ENCODE data around the gene L1CAM. TPM values are rescaled to one million over a fixed set of nuclear protein-coding genes. Genes with fewer than 3 reads are reported as not detected.

Gene L1CAM
- total and polyA plus RNA-seq, 11 donors: 0.99 to 11.0 (median 2.4) TPM

GRCh38 chrX:153848325-153848724 is 37.6 kb downstream of the L1CAM start:
- DNase-seq: no peak
- TF ChIP-seq POLR2A (IDR thresholded peaks at IDR 0.05): no peak
- no peak for TF ChIP-seq CTCF (IDR thresholded peaks at IDR 0.05)
- H3K36me3 ChIP-seq: no peaks in the 10 kb centered on the region
- intact Hi-C loops (cut with DNase I): no loop called here
- peaks cover 0 to 84% (median 0%) of the 10 kb centered on the region in 9 donors for H3K27me3 ChIP-seq
- no peak for ATAC-seq
- H3K4me1 ChIP-seq: no peaks in the 10 kb centered on the region
- WGBS, 4 donors: 54 to 60% (median 59%) methylated on average over 3 of the region's 3 CpGs
- no peaks in the 10 kb centered on the region for H3K9me3 ChIP-seq
- H3K27ac ChIP-seq: no peak overlapping the region
- no peak overlapping the region for H3K4me3 ChIP-seq

GRCh38 chrX:153845842-153846241 is 40.1 kb downstream of the L1CAM start:
- H3K9me3 ChIP-seq: no peaks in the 10 kb centered on the region
- ATAC-seq (no peak), DNase-seq (no peak)
- no peaks in the 10 kb centered on the region for H3K36me3 ChIP-seq
- no peaks in the 10 kb centered on the region for H3K4me1 ChIP-seq
- no peak overlapping the region for H3K4me3 ChIP-seq
- TF ChIP-seq CTCF (IDR thresholded peaks at IDR 0.05) (no peak), POLR2A (IDR thresholded peaks at IDR 0.05) (no peak)
- intact Hi-C loops (cut with DNase I): no loop called here
- H3K27me3 ChIP-seq: peaks cover 0 to 78% (median 0%) of the 10 kb centered on the region in 9 donors
- WGBS, 4 donors: 19 to 44% (median 25%) methylated on average over 3 of the region's 3 CpGs
- no peak overlapping the region for H3K27ac ChIP-seq

GRCh38 chrX:153845195-153845594 is 40.8 kb downstream of the L1CAM start:
- WGBS, 4 donors: 35 to 49% (median 42%) methylated on average over 6 of the region's 6 CpGs

GRCh38 chrX:153844509-153845082 is 41.4 kb downstream of the L1CAM start:
- no peak for ATAC-seq
- DNase-seq: no peak
- peaks cover 0 to 80% (median 0%) of the 10 kb centered on the region in 9 donors for H3K27me3 ChIP-seq
- no peaks in the 10 kb centered on the region for H3K9me3 ChIP-seq
- WGBS, 4 donors: 19 to 37% (median 29%) methylated on average over 6 of the region's 6 CpGs
- no peak for TF ChIP-seq CTCF (IDR thresholded peaks at IDR 0.05)
- H3K27ac ChIP-seq: no peak overlapping the region
- intact Hi-C loops (cut with DNase I): no loop called here
- H3K4me1 ChIP-seq: no peaks in the 10 kb centered on the region
- H3K4me3 ChIP-seq: no peak overlapping the region
- H3K36me3 ChIP-seq: no peaks in the 10 kb centered on the region

More at GRCh38 chrX:153845195-153845594, 40.8 kb downstream of the L1CAM start:
- H3K27me3 ChIP-seq: peaks cover 0 to 80% (median 0%) of the 10 kb centered on the region in 9 donors
- DNase-seq: no peak
- no peaks in the 10 kb centered on the region for H3K36me3 ChIP-seq
- no peak overlapping the region for H3K4me3 ChIP-seq
- H3K27ac ChIP-seq: no peak overlapping the region
- no peaks in the 10 kb centered on the region for H3K9me3 ChIP-seq
- ATAC-seq: no peak
- TF ChIP-seq CTCF (IDR thresholded peaks at IDR 0.05) (no peak), POLR2A (IDR thresholded peaks at IDR 0.05) (no peak)
- intact Hi-C loops (cut with DNase I): no loop called here
- H3K4me1 ChIP-seq: no peaks in the 10 kb centered on the region
